ENCODE measurements around the gene SUCO.

- TF ChIP-seq, protein P1, sequence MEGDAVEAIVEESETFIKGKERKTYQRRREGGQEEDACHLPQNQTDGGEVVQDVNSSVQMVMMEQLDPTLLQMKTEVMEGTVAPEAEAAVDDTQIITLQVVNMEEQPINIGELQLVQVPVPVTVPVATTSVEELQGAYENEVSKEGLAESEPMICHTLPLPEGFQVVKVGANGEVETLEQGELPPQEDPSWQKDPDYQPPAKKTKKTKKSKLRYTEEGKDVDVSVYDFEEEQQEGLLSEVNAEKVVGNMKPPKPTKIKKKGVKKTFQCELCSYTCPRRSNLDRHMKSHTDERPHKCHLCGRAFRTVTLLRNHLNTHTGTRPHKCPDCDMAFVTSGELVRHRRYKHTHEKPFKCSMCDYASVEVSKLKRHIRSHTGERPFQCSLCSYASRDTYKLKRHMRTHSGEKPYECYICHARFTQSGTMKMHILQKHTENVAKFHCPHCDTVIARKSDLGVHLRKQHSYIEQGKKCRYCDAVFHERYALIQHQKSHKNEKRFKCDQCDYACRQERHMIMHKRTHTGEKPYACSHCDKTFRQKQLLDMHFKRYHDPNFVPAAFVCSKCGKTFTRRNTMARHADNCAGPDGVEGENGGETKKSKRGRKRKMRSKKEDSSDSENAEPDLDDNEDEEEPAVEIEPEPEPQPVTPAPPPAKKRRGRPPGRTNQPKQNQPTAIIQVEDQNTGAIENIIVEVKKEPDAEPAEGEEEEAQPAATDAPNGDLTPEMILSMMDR (IDR thresholded peaks at IDR 0.05) = no peak
- TF ChIP-seq POLR2A (IDR thresholded peaks at IDR 0.05; ENCODE audit: low read length) (no peak), NPAS2 (CRISPR knock-in tag; IDR thresholded peaks at IDR 0.05; ENCODE audit: borderline replicate concordance) (no peak), MYC (IDR thresholded peaks at IDR 0.05; ENCODE audit: borderline replicate concordance, low read length) (no peak), RAD21 (conservative IDR thresholded peaks at IDR 0.05 in 1 of 2, IDR thresholded peaks at IDR 0.05 in 1 of 2) (no peak), EP300 (IDR thresholded peaks at IDR 0.05) (no peak), MAX (IDR thresholded peaks at IDR 0.05) (no peak), MAFK (IDR thresholded peaks at IDR 0.05; ENCODE audit: partially characterized antibody) (no peak), SREBF2 (IDR thresholded peaks at IDR 0.05) (no peak), FOXS1 (CRISPR knock-in tag; IDR thresholded peaks at IDR 0.05) (no peak), BCL3 (IDR thresholded peaks at IDR 0.05) (no peak), RCOR1 (IDR thresholded peaks at IDR 0.05; ENCODE audit: low read depth, low read length) (no peak), HDAC2 (IDR thresholded peaks at IDR 0.05) (no peak), CHD4 (IDR thresholded peaks at IDR 0.05; ENCODE audit: borderline replicate concordance) (no peak)
These were observed 75.2 kb downstream of the SUCO start for GRCh38 chr1:172608098-172608601.

Measured in A549 (cell line).